ENCODE results near the gene CHIC2.
"Not testable (repeated sequence)": the region's sequence is repeated elsewhere in the genome, so short reads cannot be mapped to it uniquely, and the experiment has no call there.

The CHIC2 gene

GRCh38 chr4:54064317-54065111 lies at the start of gene CHIC2:
CHIC2 (minus strand) TSS chr4:54064605; CDS start chr4:54064300, 305 bp downstream.
- DNase-seq, result peak; percentile 96

GRCh38 chr4:54113206-54113605 lies 48.8 kb upstream of the CHIC2 start:
- DNase-seq, result not testable (repeated sequence)

- DNase-seq, result no peak
Observed at GRCh38 chr4:54110019-54110416, 45.6 kb upstream of the CHIC2 start.

GRCh38 chr4:54109241-54110018 lies 45.0 kb upstream of the CHIC2 start:
- DNase-seq, result no peak

- no peak for DNase-seq
Observed at GRCh38 chr4:54107951-54108748, 43.7 kb upstream of the CHIC2 start.

- no peak for DNase-seq
Observed at GRCh38 chr4:54104907-54105306, 40.5 kb upstream of the CHIC2 start.

- DNase-seq, result no peak
Observed at GRCh38 chr4:54103190-54103574, 38.8 kb upstream of the CHIC2 start.

GRCh38 chr4:54102531-54103106 lies 38.2 kb upstream of the CHIC2 start:
- DNase-seq, result no peak

GRCh38 chr4:54101190-54102041 lies 37.0 kb upstream of the CHIC2 start:
- DNase-seq, result no peak

- DNase-seq, result no peak
Observed at GRCh38 chr4:54100595-54101189, 36.3 kb upstream of the CHIC2 start.

- no peak for DNase-seq
Observed at GRCh38 chr4:54099748-54100574, 35.6 kb upstream of the CHIC2 start, which contains the start of gene GSX2. GSX2 (plus strand) TSS chr4:54100163; CDS start chr4:54100345, 182 bp downstream.

GRCh38 chr4:54099287-54099747 lies 34.9 kb upstream of the CHIC2 start:
- DNase-seq, result no peak

- DNase-seq, result no peak
Observed at GRCh38 chr4:54098375-54098774, 34.0 kb upstream of the CHIC2 start.

GRCh38 chr4:54097152-54097551 lies 32.7 kb upstream of the CHIC2 start:
- DNase-seq, result no peak

- no peak for DNase-seq
Observed at GRCh38 chr4:54096295-54096962, 32.0 kb upstream of the CHIC2 start.

GRCh38 chr4:54095110-54095825 lies 30.9 kb upstream of the CHIC2 start:
- no peak for DNase-seq

GRCh38 chr4:54094451-54094850 lies 30.0 kb upstream of the CHIC2 start:
- no peak for DNase-seq

- DNase-seq, result no peak
Observed at GRCh38 chr4:54093324-54094240, 29.2 kb upstream of the CHIC2 start.
